Ishikawa (cell line): ENCODE results near the gene PRPH2.
A peak's percentile ranks its signal among the peaks of the same experiment; 100 is the strongest.

Experiments used
- CEBPB ChIP-seq: IDR thresholded peaks from 2 replicates; pipeline ENCODE4 v1.6.1; 2012
- CREB1 ChIP-seq: IDR thresholded peaks from 2 replicates; pipeline ENCODE4 v1.6.1; 2012; ENCODE audit warnings: low read depth
- EGR1 ChIP-seq: IDR thresholded peaks from 2 replicates; pipeline ENCODE4 v1.6.1; 2012
- EP300 ChIP-seq: IDR thresholded peaks from 2 replicates; pipeline ENCODE4 v1.6.1; 2012; ENCODE audit warnings: borderline replicate concordance
- FOXM1 ChIP-seq: IDR thresholded peaks from 2 replicates; pipeline ENCODE4 v1.6.1; 2012; ENCODE audit warnings: low read depth, borderline replicate concordance
- NFIC ChIP-seq: IDR thresholded peaks from 2 replicates; pipeline ENCODE4 v1.6.1; 2012
- RAD21 ChIP-seq: IDR thresholded peaks from 2 replicates; pipeline ENCODE4 v1.6.1; 2012; ENCODE audit warnings: low read depth
- REST ChIP-seq: IDR thresholded peaks from 2 replicates; pipeline ENCODE4 v1.6.1; 2012; ENCODE audit warnings: low read depth, mild to moderate bottlenecking
- TAF1 ChIP-seq: IDR thresholded peaks from 2 replicates; pipeline ENCODE4 v1.6.1; 2012; ENCODE audit warnings: low read depth, mild to moderate bottlenecking
- TCF12 ChIP-seq: IDR thresholded peaks from 2 replicates; pipeline ENCODE4 v1.6.1; 2012; ENCODE audit warnings: low read depth
- TEAD4 ChIP-seq: IDR thresholded peaks from 2 replicates; pipeline ENCODE4 v1.6.1; 2012
- YY1 ChIP-seq: IDR thresholded peaks from 2 replicates; pipeline ENCODE4 v1.6.1; 2012; ENCODE audit warnings: low read depth
- ZBTB7A ChIP-seq: IDR thresholded peaks from 2 replicates; pipeline ENCODE4 v1.6.1; 2012; ENCODE audit warnings: low read depth
- TF ChIP-seq, protein P1 (sequence below): IDR thresholded peaks from 2 replicates; pipeline ENCODE4 v1.6.1; 2012
- TF ChIP-seq, protein P2 (sequence below): IDR thresholded peaks from 2 replicates; pipeline ENCODE4 v1.6.1; 2012

Gene PRPH2

GRCh38 chr6:42664718-42665117 lies 57.7 kb downstream of the PRPH2 start:
- TF ChIP-seq EGR1 = no peak
- no peak for TF ChIP-seq TCF12
- TF ChIP-seq CREB1 = no peak
- no peak for TF ChIP-seq RAD21
- TF ChIP-seq YY1 = no peak
- no peak for TF ChIP-seq TAF1
- TF ChIP-seq, protein P1, sequence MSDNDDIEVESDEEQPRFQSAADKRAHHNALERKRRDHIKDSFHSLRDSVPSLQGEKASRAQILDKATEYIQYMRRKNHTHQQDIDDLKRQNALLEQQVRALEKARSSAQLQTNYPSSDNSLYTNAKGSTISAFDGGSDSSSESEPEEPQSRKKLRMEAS = no peak
- TF ChIP-seq, protein P2, sequence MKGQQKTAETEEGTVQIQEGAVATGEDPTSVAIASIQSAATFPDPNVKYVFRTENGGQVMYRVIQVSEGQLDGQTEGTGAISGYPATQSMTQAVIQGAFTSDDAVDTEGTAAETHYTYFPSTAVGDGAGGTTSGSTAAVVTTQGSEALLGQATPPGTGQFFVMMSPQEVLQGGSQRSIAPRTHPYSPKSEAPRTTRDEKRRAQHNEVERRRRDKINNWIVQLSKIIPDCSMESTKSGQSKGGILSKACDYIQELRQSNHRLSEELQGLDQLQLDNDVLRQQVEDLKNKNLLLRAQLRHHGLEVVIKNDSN = no peak
- no peak for TF ChIP-seq TEAD4
- no peak for TF ChIP-seq CEBPB
- TF ChIP-seq EP300 = no peak
- no peak for TF ChIP-seq FOXM1
- no peak for TF ChIP-seq NFIC
- no peak for TF ChIP-seq ZBTB7A
- no peak for TF ChIP-seq REST

- TF ChIP-seq RAD21 = peak; percentile 88
- TF ChIP-seq, protein P2 = no peak
These were observed 60.8 kb downstream of the PRPH2 start for GRCh38 chr6:42661540-42662153.

DNA sequence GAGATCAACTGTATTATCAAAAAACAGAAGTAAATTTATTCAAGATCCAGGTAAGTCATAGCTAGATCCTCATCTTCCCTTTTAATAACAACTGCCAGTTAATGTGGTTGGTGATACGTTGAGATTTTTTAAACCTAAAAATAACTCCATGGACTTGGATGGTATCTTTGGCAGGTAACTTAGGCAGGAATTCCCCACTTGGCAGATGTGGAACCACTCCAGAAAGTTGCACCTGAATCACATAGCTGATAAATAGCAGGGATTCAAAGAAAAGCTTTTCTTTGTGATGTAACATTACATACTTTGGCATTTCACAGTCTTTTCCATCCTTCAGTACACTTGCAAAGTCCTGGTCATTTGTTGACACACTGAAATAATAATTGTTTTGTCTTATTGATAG lies 62.6 kb downstream of the PRPH2 start:
- TF ChIP-seq CEBPB (no peak), TCF12 (no peak), EGR1 (no peak), YY1 (no peak)

GRCh38 chr6:42653851-42654250 lies 68.5 kb downstream of the PRPH2 start:
- TF ChIP-seq, protein P2 = no peak
- TF ChIP-seq EGR1 = no peak
- no peak for TF ChIP-seq TAF1
- TF ChIP-seq TCF12 = no peak

DNA sequence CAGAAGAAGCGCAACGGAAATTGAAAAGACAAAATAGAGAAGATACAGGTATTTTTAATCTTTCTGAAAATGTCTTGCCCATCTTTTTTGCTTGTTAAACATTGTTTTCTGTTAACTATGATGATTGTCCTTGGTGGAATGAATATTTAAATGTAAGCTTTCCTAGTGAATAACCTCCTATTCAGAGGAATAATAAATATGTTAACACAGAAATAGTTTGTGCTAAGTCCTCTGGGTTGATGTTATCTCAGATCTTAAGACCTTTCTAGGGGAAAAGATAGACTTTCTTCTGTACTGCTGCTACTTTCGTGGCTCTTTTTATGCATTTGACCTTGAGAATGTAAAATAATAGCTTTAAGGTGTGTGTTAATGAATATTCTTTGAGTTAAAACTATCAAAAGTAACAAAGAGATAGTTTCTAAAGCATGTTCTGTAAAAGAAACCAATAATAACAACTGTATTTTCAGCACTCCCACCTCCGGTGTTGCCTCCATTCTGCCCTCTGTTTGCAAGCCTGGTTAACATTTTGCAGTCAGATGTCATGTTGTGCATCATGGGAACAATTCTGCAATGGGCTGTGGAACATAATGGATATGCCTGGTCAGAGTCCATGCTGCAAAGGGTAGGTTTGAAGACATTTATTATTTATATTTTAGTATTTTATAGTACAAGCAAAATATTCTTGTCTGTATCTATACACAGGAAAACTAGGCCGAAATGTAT lies 70.2 kb downstream of the PRPH2 start:
- TF ChIP-seq, protein P1 = no peak
- no peak for TF ChIP-seq TCF12
- no peak for TF ChIP-seq ZBTB7A
